ENCODE results near the gene NIFK. TPM values are rescaled to one million over a fixed set of nuclear protein-coding genes. Genes with fewer than 3 reads are reported as not detected.
A peak's percentile ranks its signal among the peaks of the same experiment; 100 is the strongest.
"Not testable (repeated sequence)": the region's sequence is repeated elsewhere in the genome, so short reads cannot be mapped to it uniquely, and the experiment has no call there.

Gene NIFK
- polyA plus RNA-seq, 1 experiment: 52.8 TPM

DNA sequence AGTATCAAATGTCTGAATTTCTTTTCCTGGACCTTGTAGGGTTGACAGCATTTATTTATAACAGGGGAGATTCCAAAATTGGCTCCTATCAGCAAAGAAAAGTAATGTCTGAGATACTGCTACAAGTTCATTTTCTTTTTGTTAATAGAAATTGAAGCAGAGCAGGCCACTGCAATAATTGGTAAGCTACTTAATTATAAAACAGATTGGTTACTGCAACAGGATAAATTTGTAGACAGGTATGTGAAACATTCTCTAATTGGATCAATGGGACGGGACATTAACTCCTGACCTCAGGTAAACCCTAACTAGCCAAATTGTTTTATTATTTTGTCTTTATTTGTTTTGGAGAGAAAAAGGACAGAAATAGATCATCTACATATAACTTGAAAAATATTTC, 20.5 kb downstream of the NIFK start:
- Histone ChIP-seq H3K4me3 (ENCODE audit: low read depth, low read length) (no peak overlapping the region), H3K27ac (ENCODE audit: low read depth, low read length) (no peak overlapping the region), H3K27me3 (ENCODE audit: control insufficient read depth, insufficient read depth, low read length) (no peaks in the 10 kb centered on the region), H3K9me3 (ENCODE audit: control insufficient read depth, insufficient read depth, low read length) (no peaks in the 10 kb centered on the region)
- TF ChIP-seq, protein P1, sequence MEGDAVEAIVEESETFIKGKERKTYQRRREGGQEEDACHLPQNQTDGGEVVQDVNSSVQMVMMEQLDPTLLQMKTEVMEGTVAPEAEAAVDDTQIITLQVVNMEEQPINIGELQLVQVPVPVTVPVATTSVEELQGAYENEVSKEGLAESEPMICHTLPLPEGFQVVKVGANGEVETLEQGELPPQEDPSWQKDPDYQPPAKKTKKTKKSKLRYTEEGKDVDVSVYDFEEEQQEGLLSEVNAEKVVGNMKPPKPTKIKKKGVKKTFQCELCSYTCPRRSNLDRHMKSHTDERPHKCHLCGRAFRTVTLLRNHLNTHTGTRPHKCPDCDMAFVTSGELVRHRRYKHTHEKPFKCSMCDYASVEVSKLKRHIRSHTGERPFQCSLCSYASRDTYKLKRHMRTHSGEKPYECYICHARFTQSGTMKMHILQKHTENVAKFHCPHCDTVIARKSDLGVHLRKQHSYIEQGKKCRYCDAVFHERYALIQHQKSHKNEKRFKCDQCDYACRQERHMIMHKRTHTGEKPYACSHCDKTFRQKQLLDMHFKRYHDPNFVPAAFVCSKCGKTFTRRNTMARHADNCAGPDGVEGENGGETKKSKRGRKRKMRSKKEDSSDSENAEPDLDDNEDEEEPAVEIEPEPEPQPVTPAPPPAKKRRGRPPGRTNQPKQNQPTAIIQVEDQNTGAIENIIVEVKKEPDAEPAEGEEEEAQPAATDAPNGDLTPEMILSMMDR (IDR thresholded peaks at IDR 0.05; ENCODE audit: low read depth, low read length): no peak
- ChIA-PET CTCF (interaction anchor here (0.6 to 1.8 kb wide), 4 partner anchors 33 to 439 kb away, joined by 3 to 4 read pairs (median 4); partner anchors contain the start of gene RNU4ATAC), POLR2A (interaction anchor here (1.3 to 4.6 kb wide), 2 partner anchors 185 kb away, joined by 4 to 27 read pairs; partner anchors contain the start of gene RNU4ATAC)
- DNase-seq (ENCODE audit: low read depth, low spot score): no peak

- H3K27me3 ChIP-seq (ENCODE audit: control insufficient read depth, insufficient read depth, low read length); H3K27ac ChIP-seq (ENCODE audit: low read depth, low read length); DNase-seq (ENCODE audit: low read depth, low spot score); CTCF ChIA-PET; H3K9me3 ChIP-seq (ENCODE audit: control insufficient read depth, insufficient read depth, low read length); POLR2A ChIA-PET; H3K4me3 ChIP-seq (ENCODE audit: low read depth, low read length): not testable (repeated sequence)
Measured at GRCh38 chr2:121711481-121711880, 25.2 kb downstream of the NIFK start.

GRCh38 chr2:121710470-121711170, 26.1 kb downstream of the NIFK start:
- ChIA-PET CTCF (interaction anchor here (0.5 kb wide), 1 partner anchor 8 kb away, joined by 3 read pairs; no protein-coding TSS in a partner anchor), POLR2A (no interaction called here)
- H3K4me3 ChIP-seq (ENCODE audit: low read depth, low read length): no peak overlapping the region
- TF ChIP-seq, protein P1 (IDR thresholded peaks at IDR 0.05; ENCODE audit: low read depth, low read length): no peak
- no peak for DNase-seq (ENCODE audit: low read depth, low spot score)
- no peaks in the 10 kb centered on the region for H3K9me3 ChIP-seq (ENCODE audit: control insufficient read depth, insufficient read depth, low read length)
- H3K27me3 ChIP-seq (ENCODE audit: control insufficient read depth, insufficient read depth, low read length): no peaks in the 10 kb centered on the region
- H3K27ac ChIP-seq (ENCODE audit: low read depth, low read length): peak overlapping the region; percentile 21

DNA sequence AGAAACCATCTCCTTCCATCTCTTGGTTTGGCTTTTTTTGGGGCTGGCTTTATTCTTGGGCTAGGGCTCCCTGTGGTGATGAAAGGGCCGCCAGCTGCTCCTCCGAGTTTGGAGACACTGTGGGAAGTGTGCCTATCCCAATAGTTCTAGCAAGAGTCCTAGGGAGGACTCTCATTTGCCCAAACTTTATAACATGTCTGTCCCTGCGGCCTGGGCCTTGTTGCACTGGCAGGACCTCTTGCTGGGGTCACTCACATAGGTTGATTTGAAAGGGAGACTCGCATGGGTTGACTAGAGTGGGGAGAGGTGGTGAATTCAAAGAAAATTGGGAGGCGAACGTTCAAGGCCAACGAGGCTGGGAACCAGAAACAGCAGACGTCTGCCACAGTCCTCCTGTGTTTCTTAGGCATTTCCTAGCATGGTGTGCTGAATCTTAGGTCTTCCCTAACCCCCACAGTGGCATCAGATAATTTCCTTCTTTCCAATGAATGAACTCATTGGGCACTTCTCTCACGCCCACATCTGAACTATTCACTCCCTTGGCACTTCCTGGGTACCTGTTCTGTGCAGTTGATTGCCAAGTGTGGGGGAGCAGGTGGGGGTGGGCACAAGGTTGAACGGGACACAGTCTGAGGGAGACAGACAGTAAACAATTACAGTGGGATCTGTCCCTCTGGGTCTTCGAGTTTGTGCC, 26.8 kb downstream of the NIFK start:
- Histone ChIP-seq H3K27ac (ENCODE audit: low read depth, low read length) (no peak overlapping the region), H3K27me3 (ENCODE audit: control insufficient read depth, insufficient read depth, low read length) (no peaks in the 10 kb centered on the region), H3K4me3 (ENCODE audit: low read depth, low read length) (no peak overlapping the region), H3K9me3 (ENCODE audit: control insufficient read depth, insufficient read depth, low read length) (no peaks in the 10 kb centered on the region)
- TF ChIP-seq, protein P1 (IDR thresholded peaks at IDR 0.05; ENCODE audit: low read depth, low read length): no peak
- ChIA-PET CTCF (no interaction called here), POLR2A (no interaction called here)
- no peak for DNase-seq (ENCODE audit: low read depth, low spot score)

DNA sequence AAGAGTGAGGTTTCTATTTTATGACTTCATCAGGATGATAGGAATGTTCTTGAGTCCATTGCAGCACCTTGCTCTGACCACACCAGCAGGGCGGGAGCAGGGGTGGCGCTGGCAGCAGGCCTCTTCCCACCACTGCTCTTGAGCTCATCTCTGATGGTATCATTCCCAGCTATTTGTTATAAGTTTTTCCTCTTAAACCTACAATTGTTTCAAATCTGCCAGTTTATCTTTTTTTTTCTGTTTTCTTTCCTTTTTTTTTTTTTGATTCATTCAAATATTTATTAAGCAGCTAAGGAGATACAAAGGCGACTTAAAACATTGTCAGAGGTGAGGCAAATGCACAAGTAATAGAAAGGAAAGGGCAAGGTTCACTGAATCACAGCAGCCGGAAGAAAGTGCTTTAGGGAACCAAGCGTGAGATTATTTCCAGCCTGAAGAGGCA, 28.7 kb downstream of the NIFK start:
- H3K27ac ChIP-seq (ENCODE audit: low read depth, low read length): no peak overlapping the region
- no peak for DNase-seq (ENCODE audit: low read depth, low spot score)
- no peak overlapping the region for H3K4me3 ChIP-seq (ENCODE audit: low read depth, low read length)
- POLR2A ChIA-PET: interaction anchor here (0.6 kb wide), 1 partner anchor 176 kb away, joined by 6 read pairs; no protein-coding TSS in a partner anchor
- TF ChIP-seq, protein P1 (IDR thresholded peaks at IDR 0.05; ENCODE audit: low read depth, low read length): no peak
- H3K9me3 ChIP-seq (ENCODE audit: control insufficient read depth, insufficient read depth, low read length): no peaks in the 10 kb centered on the region
- H3K27me3 ChIP-seq (ENCODE audit: control insufficient read depth, insufficient read depth, low read length): no peaks in the 10 kb centered on the region
- CTCF ChIA-PET: interaction anchor here (0.5 kb wide), 1 partner anchor 28 kb away, joined by 4 read pairs; no protein-coding TSS in a partner anchor
